ENCODE data around the gene INAFM1. TPM values are rescaled to one million over a fixed set of nuclear protein-coding genes. Genes with fewer than 3 reads are reported as not detected.

INAFM1 gene
- total RNA-seq, 5 donors from 2014 or later (not counting 1 experiment from before 2014, with no cell fraction given), result 11.3 to 19.2 (median 15.6) TPM

DNA sequence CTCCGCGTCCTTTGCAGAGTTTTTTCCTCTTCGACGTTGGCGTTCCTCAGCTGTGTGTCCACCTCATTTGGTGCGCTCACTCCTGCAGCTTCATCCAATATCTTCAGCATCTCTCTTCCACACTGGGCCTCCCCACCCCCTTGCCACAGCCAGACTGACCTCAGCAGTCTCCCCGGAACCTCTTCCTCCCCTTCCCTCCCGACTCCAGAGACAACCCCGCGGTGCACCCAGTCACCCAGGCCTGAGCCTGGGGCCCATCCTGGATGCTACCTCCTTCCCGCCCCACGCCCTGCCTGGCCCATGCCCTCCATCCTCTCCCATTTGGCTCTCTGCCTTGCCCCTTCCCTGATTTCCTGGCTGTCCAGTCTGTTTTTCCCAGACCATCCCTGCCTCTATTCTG lies 49.2 kb downstream of the INAFM1 start:
- Mint-ChIP-seq H3K9me3 (no peaks in the 10 kb centered on the region), H3K27ac (no peak overlapping the region), H3K4me3 (no peak overlapping the region), H3K27me3 (peaks cover 21 to 44% of the 10 kb centered on the region in 2 donors), H3K4me1 (no peaks in the 10 kb centered on the region), H3K36me3 (no peaks in the 10 kb centered on the region)
- WGBS (ENCODE audit: insufficient coverage), result 92% methylated on average over 12 of the region's 12 CpGs
- ChIA-PET POLR2A (no interaction called here), CTCF (no interaction called here)
- Histone ChIP-seq H3K27me3 (replicated peaks in 1 of 2; ENCODE audit: control insufficient read depth in 2 of 2, extremely low read depth in 1 of 2, insufficient read depth in 2 of 2, low read length in 1 of 2) (peaks cover 0 to 43% of the 10 kb centered on the region in 2 experiments), H3K4me3 (ENCODE audit: control insufficient read depth in 1 of 2, extremely low read depth in 1 of 2, low read length in 1 of 2) (no peak overlapping the region), H3K9me3 (no peaks in the 10 kb centered on the region), H3K4me1 (ENCODE audit: control insufficient read depth in 1 of 2, extremely low read depth in 1 of 2, insufficient read depth in 2 of 2, low read length in 2 of 2) (no peaks in the 10 kb centered on the region), H3K36me3 (ENCODE audit: control insufficient read depth in 2 of 2, extremely low read depth in 1 of 2, insufficient read depth in 1 of 2, low read length in 1 of 2) (no peaks in the 10 kb centered on the region), H3K27ac (ENCODE audit: low read length) (no peak overlapping the region)
- no peak for ATAC-seq (replicated peaks in 1 of 4)
- DNase-seq, result no peak

DNA sequence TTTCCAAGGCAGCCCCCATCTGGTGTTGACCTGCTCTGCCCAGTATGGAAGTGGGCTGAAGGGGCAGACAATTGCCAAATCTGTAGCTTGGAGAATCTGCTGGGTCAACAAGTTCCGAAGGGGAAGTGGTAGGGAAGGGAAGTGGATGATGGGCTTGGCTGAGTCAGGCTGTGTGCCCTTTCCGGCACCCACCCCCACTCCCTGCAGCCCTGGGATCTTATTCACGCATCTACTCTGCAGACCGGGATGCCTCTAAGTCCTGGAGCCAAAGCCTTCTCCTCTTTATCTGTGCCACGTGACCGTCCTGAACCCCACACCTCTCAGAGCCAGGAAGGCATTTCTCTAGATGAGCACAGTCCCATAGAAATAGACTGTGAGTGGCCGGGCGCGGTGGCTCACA lies 49.8 kb downstream of the INAFM1 start:
- no peaks in the 10 kb centered on the region for H3K9me3 Mint-ChIP-seq
- peak overlapping the region in 1 of 2 donors; percentile 11 for H3K27ac Mint-ChIP-seq
- POLR2A ChIA-PET, result no interaction called here
- Histone ChIP-seq H3K9me3 (no peaks in the 10 kb centered on the region), H3K27me3 (replicated peaks in 1 of 2; ENCODE audit: control insufficient read depth in 2 of 2, extremely low read depth in 1 of 2, insufficient read depth in 2 of 2, low read length in 1 of 2) (peaks cover 0 to 42% of the 10 kb centered on the region in 2 experiments), H3K4me3 (ENCODE audit: control insufficient read depth in 1 of 2, extremely low read depth in 1 of 2, low read length in 1 of 2) (no peak overlapping the region), H3K4me1 (ENCODE audit: control insufficient read depth in 1 of 2, extremely low read depth in 1 of 2, insufficient read depth in 2 of 2, low read length in 2 of 2) (no peaks in the 10 kb centered on the region), H3K36me3 (ENCODE audit: control insufficient read depth in 2 of 2, extremely low read depth in 1 of 2, insufficient read depth in 1 of 2, low read length in 1 of 2) (no peaks in the 10 kb centered on the region), H3K27ac (ENCODE audit: low read length) (no peak overlapping the region)
- WGBS (ENCODE audit: insufficient coverage), result 0% methylated on average over 1 of the region's 9 CpGs
- H3K36me3 Mint-ChIP-seq, result no peaks in the 10 kb centered on the region
- ATAC-seq (replicated peaks in 1 of 4), result no peak
- H3K4me3 Mint-ChIP-seq, result no peak overlapping the region
- no peaks in the 10 kb centered on the region for H3K4me1 Mint-ChIP-seq
- peaks cover 21 to 41% of the 10 kb centered on the region in 2 donors for H3K27me3 Mint-ChIP-seq
- CTCF ChIA-PET, result no interaction called here
- DNase-seq, result peak in 1 of 35 experiments; percentile 35

Other genes starting within 250 kb of the INAFM1 start
- 10 to 100 TPM; 26.6 to 49.0 (median 46.8) TPM for gene TMEM160, start 226.3 kb upstream of the INAFM1 start, total RNA-seq
- 10 to 100 TPM; 64.0 to 81.4 (median 72.3) TPM for gene ZC3H4, start 161.1 kb upstream of the INAFM1 start, total RNA-seq
- 10 to 100 TPM; 42.6 to 54.9 (median 44.0) TPM for gene SAE1, start 144.1 kb upstream of the INAFM1 start, total RNA-seq
- gene BBC3, start 43.7 kb upstream of the INAFM1 start, total RNA-seq, result 10 to 100 TPM; 20.0 to 48.6 (median 39.2) TPM
- 10 to 100 TPM; 40.4 to 57.2 (median 49.7) TPM for gene CCDC9, start 18.4 kb upstream of the INAFM1 start, total RNA-seq
- 1 to 10 TPM; 1.8 to 2.4 (median 2.2) TPM for gene C5AR1, start 35.0 kb downstream of the INAFM1 start, total RNA-seq
- gene C5AR2, start 57.3 kb downstream of the INAFM1 start, total RNA-seq, result 1 to 10 TPM in 2 of 5 donors, under 1 TPM in 3; 0.40 to 1.5 (median 0.79) TPM
- gene DHX34, start 74.4 kb downstream of the INAFM1 start, total RNA-seq, result 10 to 100 TPM; 13.4 to 30.7 (median 28.8) TPM
- under 1 TPM in 3 of 5 donors, not detected in 2; 0.32 to 0.69 (median 0.54) TPM for gene MEIS3, start 144.6 kb downstream of the INAFM1 start, total RNA-seq
- not detected for gene SLC8A2, start 197.0 kb downstream of the INAFM1 start, total RNA-seq
- gene KPTN, start 209.3 kb downstream of the INAFM1 start, total RNA-seq, result 1 to 10 TPM; 2.8 to 5.8 (median 5.4) TPM
- 100 to 1,000 TPM in 2 of 5 donors, 10 to 100 TPM in 3; 81.1 to 119 (median 86.7) TPM for gene NAPA, start 240.2 kb downstream of the INAFM1 start, total RNA-seq

Data from T-cell (primary cell).